ENCODE measurements around the gene KLHL1.

The KLHL1 gene

GRCh38 chr13:70016116-70016515, 92.1 kb downstream of the KLHL1 start:
- no peak for DNase-seq (ENCODE audit: low read depth, low spot score)

- DNase-seq (ENCODE audit: low read depth, low spot score): no peak
These were observed 93.9 kb downstream of the KLHL1 start for GRCh38 chr13:70014337-70014736.

DNA sequence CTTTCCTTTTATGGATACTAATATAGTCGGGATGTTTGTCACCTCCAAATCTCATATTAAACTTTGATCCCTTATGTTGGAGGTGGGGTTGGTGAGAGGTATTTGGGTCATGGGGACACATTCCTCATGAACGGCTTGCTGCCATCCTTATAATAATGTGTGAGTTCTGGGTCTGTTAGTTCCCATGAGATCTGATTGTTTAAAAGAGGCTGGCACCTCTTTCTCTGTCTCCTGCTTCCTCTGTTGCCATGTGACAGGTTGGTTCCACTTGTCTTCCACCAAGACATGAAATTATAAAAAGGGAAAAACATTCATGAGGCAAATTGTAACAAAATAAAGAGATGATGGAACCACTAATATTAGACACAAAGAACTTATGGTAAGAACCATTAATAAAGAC, 108.4 kb downstream of the KLHL1 start:
- DNase-seq (ENCODE audit: low read depth, low spot score): no peak

GRCh38 chr13:69997061-69997460, 111.2 kb downstream of the KLHL1 start:
- DNase-seq (ENCODE audit: low read depth, low spot score): no peak

DNA sequence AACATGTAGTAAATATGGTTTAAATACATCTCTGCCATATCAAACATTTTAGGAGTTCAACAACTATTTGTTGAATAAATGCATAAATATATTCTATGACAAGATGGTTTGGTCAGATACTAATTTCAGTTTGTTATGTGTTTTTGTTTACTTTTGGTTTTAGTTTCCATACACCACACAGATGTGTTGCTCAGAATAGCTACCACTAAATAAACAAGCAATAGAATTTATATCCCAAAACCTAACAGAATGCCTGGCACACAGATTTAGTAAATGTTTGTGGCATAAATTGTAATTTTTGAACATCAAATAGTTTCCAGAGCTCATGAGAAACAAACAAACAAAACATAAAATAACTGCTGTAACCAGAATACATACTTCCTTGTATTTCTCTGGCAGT, 127.5 kb downstream of the KLHL1 start:
- no peak for DNase-seq (ENCODE audit: low read depth, low spot score)

GRCh38 chr13:69975496-69975895, 132.8 kb downstream of the KLHL1 start:
- no peak for DNase-seq (ENCODE audit: low read depth, low spot score)

- no peak for DNase-seq (ENCODE audit: low read depth, low spot score)
These were observed 137.7 kb downstream of the KLHL1 start for GRCh38 chr13:69970520-69970919.

GRCh38 chr13:69959046-69959445, 149.2 kb downstream of the KLHL1 start:
- DNase-seq (ENCODE audit: low read depth, low spot score): no peak

- no peak for DNase-seq (ENCODE audit: low read depth, low spot score)
These were observed 151.4 kb downstream of the KLHL1 start for GRCh38 chr13:69956839-69957238.

DNA sequence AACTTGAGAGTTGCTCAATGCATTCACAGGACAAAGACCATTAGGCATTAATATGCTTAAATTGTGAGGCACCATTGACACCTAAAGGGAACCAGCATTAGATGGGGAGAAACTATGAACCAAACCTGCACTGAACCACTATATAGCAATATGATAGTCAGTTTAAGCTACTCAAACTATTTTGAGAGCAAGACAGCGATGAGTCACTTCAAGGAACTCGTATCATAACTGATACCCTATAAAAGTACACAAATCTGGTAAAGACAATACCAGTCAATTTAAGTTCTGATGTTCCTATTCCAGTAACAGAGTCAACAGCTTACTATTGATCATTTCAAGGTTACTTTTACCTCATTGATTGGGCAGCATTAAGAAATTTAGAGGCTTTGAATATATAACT, 151.9 kb downstream of the KLHL1 start:
- DNase-seq (ENCODE audit: low read depth, low spot score): no peak

GRCh38 chr13:69955271-69955670, 153.0 kb downstream of the KLHL1 start:
- DNase-seq (ENCODE audit: low read depth, low spot score): no peak

GRCh38 chr13:69951412-69951811, 156.8 kb downstream of the KLHL1 start:
- no peak for DNase-seq (ENCODE audit: low read depth, low spot score)

DNA sequence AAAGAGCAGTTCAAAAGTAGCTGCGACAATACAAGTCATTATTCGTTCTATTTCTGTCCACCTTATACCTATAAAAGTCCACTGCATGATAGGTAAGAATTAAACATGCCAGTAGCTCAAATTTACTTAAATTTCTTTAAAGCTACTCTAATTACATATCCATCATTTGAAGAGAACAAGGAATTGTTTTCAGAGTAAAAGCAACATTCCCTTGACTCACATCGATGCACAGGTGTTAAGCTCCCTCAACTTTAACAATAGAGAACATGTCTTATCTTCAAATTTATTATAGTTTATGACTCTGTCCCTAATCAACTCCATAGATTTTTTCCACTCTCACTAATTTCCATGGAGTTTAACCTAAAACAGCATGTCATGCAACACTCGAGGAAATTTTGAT, 158.1 kb downstream of the KLHL1 start:
- DNase-seq (ENCODE audit: low read depth, low spot score): no peak

- no peak for DNase-seq (ENCODE audit: low read depth, low spot score)
These were observed 160.2 kb downstream of the KLHL1 start for GRCh38 chr13:69948016-69948415.

- no peak for DNase-seq (ENCODE audit: low read depth, low spot score)
These were observed 160.7 kb downstream of the KLHL1 start for GRCh38 chr13:69947582-69947981.

- no peak for DNase-seq (ENCODE audit: low read depth, low spot score)
These were observed 161.7 kb downstream of the KLHL1 start for GRCh38 chr13:69946511-69946910.

DNA sequence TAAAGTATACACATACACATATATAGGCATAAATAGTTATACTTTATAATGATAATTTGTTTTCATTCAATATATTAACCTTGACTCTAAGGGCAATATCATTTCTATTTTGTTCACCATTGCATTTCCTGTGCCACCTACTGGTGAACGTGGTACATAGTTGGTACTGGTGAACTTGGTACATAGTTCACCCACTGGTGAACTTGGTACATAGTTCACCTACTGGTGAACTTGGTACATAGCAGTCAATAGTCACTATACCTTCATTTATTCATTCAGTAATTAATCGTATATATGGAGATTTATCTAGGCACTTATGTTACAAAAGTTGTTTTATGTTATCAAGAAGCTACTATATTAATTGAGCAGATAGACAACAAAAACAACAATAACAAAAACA, 173.2 kb downstream of the KLHL1 start:
- no peak for DNase-seq (ENCODE audit: low read depth, low spot score)

- no peak for DNase-seq (ENCODE audit: low read depth, low spot score)
These were observed 180.0 kb downstream of the KLHL1 start for GRCh38 chr13:69928262-69928661.

- no peak for DNase-seq (ENCODE audit: low read depth, low spot score)
These were observed 187.1 kb downstream of the KLHL1 start for GRCh38 chr13:69921156-69921555.

DNA sequence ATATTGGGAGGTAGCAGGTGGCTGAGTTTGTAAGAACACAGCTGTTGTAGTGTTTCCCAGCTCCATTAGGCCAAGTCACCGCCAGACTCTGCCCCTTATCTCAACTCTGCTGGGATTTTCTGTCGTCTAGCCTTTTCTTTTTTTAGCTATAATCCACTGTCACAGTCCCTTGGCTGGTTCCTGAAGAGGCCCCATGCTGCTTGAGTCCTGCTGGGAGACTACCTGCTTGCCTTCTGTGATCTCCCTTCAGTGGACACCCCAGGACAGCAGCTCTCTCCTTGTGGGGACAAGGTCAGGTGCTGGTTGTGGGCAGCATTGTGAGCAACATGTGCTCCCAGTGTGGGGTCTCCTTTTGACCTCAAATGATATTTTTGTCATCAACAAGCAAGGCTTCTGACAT, 195.6 kb downstream of the KLHL1 start:
- DNase-seq (ENCODE audit: low read depth, low spot score): no peak

- DNase-seq (ENCODE audit: low read depth, low spot score): no peak
These were observed 197.5 kb downstream of the KLHL1 start for GRCh38 chr13:69910800-69911199.

DNA sequence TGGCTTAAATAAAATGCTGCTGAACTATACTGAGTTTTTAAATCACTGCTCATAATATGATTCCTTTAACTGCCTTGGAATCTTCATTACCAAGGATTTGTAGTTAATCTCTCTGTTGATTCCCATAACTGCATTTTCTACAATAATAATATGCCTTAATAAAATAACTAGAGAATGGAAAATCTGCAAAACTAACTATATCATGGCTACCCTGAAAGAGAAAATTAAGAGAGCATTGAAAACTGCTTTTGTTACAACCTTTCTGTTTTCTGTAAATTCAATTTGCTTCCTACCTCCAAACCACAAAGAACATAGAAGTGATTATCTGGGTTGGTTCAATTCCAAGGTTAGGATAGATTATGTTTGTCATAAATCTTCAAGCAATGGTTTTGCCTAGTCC, 203.5 kb downstream of the KLHL1 start:
- DNase-seq (ENCODE audit: low read depth, low spot score): no peak

DNA sequence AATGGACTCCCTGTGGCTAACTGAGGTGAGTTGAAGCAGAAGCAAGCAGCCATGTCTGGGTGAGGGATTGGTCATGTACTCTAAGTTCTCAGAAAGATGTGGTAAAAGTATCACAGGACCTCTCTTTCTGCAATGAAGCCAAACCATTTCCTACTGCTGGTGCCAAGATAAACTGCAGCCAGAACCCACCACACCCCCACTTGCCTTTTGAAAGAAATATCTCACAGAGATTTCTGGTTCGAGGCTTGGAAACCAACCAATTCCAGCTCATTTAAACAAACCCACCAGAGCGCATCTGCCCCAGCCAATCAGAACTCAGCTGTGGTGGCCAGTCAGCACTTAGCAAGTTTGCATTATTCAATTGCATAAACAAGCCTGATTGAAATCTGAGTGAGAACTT, 205.2 kb downstream of the KLHL1 start:
- DNase-seq (ENCODE audit: low read depth, low spot score): no peak

GRCh38 chr13:69882451-69882850, 225.8 kb downstream of the KLHL1 start:
- DNase-seq (ENCODE audit: low read depth, low spot score): no peak

GRCh38 chr13:69879936-69880335, 228.3 kb downstream of the KLHL1 start:
- DNase-seq (ENCODE audit: low read depth, low spot score): no peak
